Measurements from ENCODE around the gene TBCK. TPM values are rescaled to one million over a fixed set of nuclear protein-coding genes. Genes with fewer than 3 reads are reported as not detected.

Gene TBCK
- total and polyA plus RNA-seq, 2 of the 13 experiments (the other 11 are each of a cell fraction or from before 2014, with no cell fraction given), result 51.0 to 62.4 TPM

DNA sequence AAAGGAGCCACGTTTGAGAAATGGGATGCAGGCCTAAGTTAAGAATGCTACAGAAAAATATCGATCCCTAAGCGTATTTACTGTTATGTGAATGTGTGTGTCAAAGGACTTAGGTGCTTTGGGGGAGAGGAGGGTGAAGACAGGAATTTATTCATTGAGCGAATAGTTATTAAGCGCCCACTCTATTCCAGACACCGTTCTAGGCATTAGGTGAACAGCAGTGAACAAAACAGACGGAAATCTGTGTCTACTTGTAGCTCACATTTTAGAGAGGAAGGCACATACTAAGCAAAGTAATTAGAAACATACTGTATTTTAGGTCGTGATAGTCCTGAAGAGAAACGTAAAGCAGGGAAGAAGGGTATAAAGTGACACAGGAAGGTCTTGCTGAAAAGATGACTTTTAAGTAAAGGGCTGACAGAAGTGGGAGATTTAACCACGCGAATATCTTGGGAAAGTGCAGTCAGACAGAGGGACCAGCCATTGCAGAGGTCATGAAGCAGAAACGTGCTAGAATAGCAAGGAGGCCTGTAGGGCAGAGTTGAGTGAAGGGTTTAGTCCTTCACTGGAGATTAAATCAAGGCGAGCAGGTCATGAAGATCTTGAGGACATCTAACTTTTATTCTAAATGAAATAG, 882 bp upstream of the TBCK start (continued):
- TF ChIP-seq, protein P1, sequence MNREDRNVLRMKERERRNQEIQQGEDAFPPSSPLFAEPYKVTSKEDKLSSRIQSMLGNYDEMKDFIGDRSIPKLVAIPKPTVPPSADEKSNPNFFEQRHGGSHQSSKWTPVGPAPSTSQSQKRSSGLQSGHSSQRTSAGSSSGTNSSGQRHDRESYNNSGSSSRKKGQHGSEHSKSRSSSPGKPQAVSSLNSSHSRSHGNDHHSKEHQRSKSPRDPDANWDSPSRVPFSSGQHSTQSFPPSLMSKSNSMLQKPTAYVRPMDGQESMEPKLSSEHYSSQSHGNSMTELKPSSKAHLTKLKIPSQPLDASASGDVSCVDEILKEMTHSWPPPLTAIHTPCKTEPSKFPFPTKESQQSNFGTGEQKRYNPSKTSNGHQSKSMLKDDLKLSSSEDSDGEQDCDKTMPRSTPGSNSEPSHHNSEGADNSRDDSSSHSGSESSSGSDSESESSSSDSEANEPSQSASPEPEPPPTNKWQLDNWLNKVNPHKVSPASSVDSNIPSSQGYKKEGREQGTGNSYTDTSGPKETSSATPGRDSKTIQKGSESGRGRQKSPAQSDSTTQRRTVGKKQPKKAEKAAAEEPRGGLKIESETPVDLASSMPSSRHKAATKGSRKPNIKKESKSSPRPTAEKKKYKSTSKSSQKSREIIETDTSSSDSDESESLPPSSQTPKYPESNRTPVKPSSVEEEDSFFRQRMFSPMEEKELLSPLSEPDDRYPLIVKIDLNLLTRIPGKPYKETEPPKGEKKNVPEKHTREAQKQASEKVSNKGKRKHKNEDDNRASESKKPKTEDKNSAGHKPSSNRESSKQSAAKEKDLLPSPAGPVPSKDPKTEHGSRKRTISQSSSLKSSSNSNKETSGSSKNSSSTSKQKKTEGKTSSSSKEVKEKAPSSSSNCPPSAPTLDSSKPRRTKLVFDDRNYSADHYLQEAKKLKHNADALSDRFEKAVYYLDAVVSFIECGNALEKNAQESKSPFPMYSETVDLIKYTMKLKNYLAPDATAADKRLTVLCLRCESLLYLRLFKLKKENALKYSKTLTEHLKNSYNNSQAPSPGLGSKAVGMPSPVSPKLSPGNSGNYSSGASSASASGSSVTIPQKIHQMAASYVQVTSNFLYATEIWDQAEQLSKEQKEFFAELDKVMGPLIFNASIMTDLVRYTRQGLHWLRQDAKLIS (CRISPR knock-in tag; IDR thresholded peaks at IDR 0.05), result peak; percentile 13; the same call in 1 of the 2 replicates
- TF ChIP-seq SIN3B (IDR thresholded peaks at IDR 0.05; ENCODE audit: low read length) (no peak), YEATS2 (CRISPR knock-in tag; IDR thresholded peaks at IDR 0.05; ENCODE audit: borderline replicate concordance) (no peak), NKX3-1 (CRISPR knock-in tag; IDR thresholded peaks at IDR 0.05) (0 out of 2 replicates have a peak, but pooled peaks have one; percentile 74), ZSCAN25 (CRISPR knock-in tag; IDR thresholded peaks at IDR 0.05) (0 out of 2 replicates have a peak, but pooled peaks have one; percentile 17), RBM22 (optimal IDR thresholded peaks at IDR 0.05; ENCODE audit: low read length) (peak; percentile 84), KLF12 (CRISPR knock-in tag; IDR thresholded peaks at IDR 0.05; ENCODE audit: borderline replicate concordance) (0 out of 2 replicates have a peak, but pooled peaks have one; percentile 62), DPF2 (CRISPR knock-in tag; IDR thresholded peaks at IDR 0.05; ENCODE audit: borderline replicate concordance, low read depth) (0 out of 2 replicates have a peak, but pooled peaks have one; percentile 31), RNF2 (conservative IDR thresholded peaks at IDR 0.05; ENCODE audit: low read depth) (no peak), JARID2 (CRISPR knock-in tag; IDR thresholded peaks at IDR 0.05; ENCODE audit: insufficient replicate concordance) (peak; percentile 17), ZNF775 (CRISPR knock-in tag; IDR thresholded peaks at IDR 0.05; ENCODE audit: borderline replicate concordance) (no peak)
- TF ChIP-seq, protein P2, sequence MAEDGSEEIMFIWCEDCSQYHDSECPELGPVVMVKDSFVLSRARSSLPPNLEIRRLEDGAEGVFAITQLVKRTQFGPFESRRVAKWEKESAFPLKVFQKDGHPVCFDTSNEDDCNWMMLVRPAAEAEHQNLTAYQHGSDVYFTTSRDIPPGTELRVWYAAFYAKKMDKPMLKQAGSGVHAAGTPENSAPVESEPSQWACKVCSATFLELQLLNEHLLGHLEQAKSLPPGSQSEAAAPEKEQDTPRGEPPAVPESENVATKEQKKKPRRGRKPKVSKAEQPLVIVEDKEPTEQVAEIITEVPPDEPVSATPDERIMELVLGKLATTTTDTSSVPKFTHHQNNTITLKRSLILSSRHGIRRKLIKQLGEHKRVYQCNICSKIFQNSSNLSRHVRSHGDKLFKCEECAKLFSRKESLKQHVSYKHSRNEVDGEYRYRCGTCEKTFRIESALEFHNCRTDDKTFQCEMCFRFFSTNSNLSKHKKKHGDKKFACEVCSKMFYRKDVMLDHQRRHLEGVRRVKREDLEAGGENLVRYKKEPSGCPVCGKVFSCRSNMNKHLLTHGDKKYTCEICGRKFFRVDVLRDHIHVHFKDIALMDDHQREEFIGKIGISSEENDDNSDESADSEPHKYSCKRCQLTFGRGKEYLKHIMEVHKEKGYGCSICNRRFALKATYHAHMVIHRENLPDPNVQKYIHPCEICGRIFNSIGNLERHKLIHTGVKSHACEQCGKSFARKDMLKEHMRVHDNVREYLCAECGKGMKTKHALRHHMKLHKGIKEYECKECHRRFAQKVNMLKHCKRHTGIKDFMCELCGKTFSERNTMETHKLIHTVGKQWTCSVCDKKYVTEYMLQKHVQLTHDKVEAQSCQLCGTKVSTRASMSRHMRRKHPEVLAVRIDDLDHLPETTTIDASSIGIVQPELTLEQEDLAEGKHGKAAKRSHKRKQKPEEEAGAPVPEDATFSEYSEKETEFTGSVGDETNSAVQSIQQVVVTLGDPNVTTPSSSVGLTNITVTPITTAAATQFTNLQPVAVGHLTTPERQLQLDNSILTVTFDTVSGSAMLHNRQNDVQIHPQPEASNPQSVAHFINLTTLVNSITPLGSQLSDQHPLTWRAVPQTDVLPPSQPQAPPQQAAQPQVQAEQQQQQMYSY (CRISPR knock-in tag; IDR thresholded peaks at IDR 0.05), result 0 out of 2 replicates have a peak, but pooled peaks have one; percentile 52
- TF ChIP-seq, protein P3, sequence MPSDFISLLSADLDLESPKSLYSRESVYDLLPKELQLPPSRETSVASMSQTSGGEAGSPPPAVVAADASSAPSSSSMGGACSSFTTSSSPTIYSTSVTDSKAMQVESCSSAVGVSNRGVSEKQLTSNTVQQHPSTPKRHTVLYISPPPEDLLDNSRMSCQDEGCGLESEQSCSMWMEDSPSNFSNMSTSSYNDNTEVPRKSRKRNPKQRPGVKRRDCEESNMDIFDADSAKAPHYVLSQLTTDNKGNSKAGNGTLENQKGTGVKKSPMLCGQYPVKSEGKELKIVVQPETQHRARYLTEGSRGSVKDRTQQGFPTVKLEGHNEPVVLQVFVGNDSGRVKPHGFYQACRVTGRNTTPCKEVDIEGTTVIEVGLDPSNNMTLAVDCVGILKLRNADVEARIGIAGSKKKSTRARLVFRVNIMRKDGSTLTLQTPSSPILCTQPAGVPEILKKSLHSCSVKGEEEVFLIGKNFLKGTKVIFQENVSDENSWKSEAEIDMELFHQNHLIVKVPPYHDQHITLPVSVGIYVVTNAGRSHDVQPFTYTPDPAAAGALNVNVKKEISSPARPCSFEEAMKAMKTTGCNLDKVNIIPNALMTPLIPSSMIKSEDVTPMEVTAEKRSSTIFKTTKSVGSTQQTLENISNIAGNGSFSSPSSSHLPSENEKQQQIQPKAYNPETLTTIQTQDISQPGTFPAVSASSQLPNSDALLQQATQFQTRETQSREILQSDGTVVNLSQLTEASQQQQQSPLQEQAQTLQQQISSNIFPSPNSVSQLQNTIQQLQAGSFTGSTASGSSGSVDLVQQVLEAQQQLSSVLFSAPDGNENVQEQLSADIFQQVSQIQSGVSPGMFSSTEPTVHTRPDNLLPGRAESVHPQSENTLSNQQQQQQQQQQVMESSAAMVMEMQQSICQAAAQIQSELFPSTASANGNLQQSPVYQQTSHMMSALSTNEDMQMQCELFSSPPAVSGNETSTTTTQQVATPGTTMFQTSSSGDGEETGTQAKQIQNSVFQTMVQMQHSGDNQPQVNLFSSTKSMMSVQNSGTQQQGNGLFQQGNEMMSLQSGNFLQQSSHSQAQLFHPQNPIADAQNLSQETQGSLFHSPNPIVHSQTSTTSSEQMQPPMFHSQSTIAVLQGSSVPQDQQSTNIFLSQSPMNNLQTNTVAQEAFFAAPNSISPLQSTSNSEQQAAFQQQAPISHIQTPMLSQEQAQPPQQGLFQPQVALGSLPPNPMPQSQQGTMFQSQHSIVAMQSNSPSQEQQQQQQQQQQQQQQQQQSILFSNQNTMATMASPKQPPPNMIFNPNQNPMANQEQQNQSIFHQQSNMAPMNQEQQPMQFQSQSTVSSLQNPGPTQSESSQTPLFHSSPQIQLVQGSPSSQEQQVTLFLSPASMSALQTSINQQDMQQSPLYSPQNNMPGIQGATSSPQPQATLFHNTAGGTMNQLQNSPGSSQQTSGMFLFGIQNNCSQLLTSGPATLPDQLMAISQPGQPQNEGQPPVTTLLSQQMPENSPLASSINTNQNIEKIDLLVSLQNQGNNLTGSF (CRISPR knock-in tag; IDR thresholded peaks at IDR 0.05), result no peak
- TF ChIP-seq, protein P4, sequence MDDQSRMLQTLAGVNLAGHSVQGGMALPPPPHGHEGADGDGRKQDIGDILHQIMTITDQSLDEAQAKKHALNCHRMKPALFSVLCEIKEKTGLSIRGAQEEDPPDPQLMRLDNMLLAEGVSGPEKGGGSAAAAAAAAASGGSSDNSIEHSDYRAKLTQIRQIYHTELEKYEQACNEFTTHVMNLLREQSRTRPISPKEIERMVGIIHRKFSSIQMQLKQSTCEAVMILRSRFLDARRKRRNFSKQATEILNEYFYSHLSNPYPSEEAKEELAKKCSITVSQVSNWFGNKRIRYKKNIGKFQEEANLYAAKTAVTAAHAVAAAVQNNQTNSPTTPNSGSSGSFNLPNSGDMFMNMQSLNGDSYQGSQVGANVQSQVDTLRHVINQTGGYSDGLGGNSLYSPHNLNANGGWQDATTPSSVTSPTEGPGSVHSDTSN (CRISPR knock-in tag; IDR thresholded peaks at IDR 0.05; ENCODE audit: borderline replicate concordance), result peak; percentile 20; the same call in 1 of the 2 replicates
